GM12891 (cell line): ENCODE results near the gene CALML5.
A peak's percentile ranks its signal among the peaks of the same experiment; 100 is the strongest.

Source experiments
- DNase-seq: peaks from one replicate; pipeline ENCODE4 v3.0.0; 2011; ENCODE audit warnings: low spot score; ENCODE audit not compliant: insufficient read length
- FAIRE-seq: peaks from 2 replicates; lab custom pipeline; 2011; peaks lifted over from hg19 to GRCh38; lab: Jason Lieb, UNC
- PAX5 ChIP-seq: IDR thresholded peaks from 2 replicates; pipeline ENCODE4 v1.6.1; 2011; ENCODE audit warnings: low read length, moderate library complexity, mild to moderate bottlenecking; ENCODE audit not compliant: insufficient read depth, severe bottlenecking
- POLR2A ChIP-seq: IDR thresholded peaks from 2 replicates; pipeline ENCODE4 v1.6.1; 2011; ENCODE audit warnings: low read depth, low read length, control low read depth
- POLR2AphosphoS5 ChIP-seq: IDR thresholded peaks from 2 replicates; pipeline ENCODE4 v1.6.1; 2011; ENCODE audit warnings: low read depth, low read length, control low read depth
- POU2F2 ChIP-seq: IDR thresholded peaks from 2 replicates; pipeline ENCODE4 v1.6.1; 2011; ENCODE audit warnings: low read depth, mild to moderate bottlenecking, control low read depth, low read length, moderate library complexity
- SPI1 ChIP-seq: IDR thresholded peaks from 2 replicates; pipeline ENCODE4 v1.6.1; 2011; ENCODE audit warnings: low read depth, low read length, control low read depth
- TAF1 ChIP-seq: IDR thresholded peaks from 2 replicates; pipeline ENCODE4 v1.6.1; 2011; ENCODE audit warnings: low read depth, low read length, control low read depth

CALML5 gene

DNA sequence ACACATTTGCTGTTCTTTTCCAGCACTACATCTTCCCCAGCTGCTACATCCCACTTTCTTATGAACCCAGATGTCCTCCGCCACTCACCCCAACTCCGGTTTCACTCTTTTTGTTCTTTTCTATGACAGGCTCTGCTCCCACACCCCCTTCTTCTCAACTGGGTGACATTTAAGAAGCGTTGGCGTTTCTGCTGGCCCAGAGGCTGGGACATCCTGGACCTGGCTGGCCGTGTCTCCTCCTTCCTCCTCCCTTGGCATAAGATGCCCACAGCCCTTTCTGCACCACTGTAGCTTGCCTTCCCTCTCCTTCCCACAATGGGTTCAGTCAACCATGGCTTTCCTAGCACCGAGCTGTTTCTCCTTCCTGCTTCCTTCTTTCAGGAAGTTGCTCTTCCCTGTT lies 9.4 kb upstream of the CALML5 start:
- TF ChIP-seq POU2F2 (no peak), POLR2A (no peak), POLR2AphosphoS5 (no peak), PAX5 (no peak), SPI1 (no peak), TAF1 (no peak)
- no peak for FAIRE-seq
- DNase-seq: no peak

DNA sequence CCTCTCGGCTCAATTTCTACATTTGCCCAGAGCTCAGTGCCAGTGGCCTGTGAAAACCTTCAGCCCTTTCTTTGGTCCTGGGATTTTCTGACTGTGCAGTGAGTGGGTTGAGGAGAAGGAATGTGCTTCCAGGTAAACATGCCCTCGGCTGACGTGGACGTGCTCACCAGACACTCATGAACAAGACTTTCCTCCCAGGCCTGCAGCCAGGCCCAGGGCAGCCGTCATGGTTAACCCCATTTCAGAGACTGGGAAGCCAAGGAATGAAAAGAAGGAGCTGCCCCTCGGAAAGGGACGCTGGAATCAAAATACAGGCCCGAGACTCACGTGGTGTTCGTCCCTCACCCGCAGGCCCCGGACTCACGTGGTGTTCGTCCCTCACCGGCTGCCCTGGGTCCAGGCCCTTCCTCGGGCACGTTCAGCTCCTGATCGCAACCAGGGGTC lies 8.8 kb upstream of the CALML5 start:
- FAIRE-seq (no peak), DNase-seq (no peak)
- TF ChIP-seq PAX5 (no peak), POLR2AphosphoS5 (no peak), SPI1 (no peak), POLR2A (no peak), POU2F2 (no peak), TAF1 (no peak)

DNA sequence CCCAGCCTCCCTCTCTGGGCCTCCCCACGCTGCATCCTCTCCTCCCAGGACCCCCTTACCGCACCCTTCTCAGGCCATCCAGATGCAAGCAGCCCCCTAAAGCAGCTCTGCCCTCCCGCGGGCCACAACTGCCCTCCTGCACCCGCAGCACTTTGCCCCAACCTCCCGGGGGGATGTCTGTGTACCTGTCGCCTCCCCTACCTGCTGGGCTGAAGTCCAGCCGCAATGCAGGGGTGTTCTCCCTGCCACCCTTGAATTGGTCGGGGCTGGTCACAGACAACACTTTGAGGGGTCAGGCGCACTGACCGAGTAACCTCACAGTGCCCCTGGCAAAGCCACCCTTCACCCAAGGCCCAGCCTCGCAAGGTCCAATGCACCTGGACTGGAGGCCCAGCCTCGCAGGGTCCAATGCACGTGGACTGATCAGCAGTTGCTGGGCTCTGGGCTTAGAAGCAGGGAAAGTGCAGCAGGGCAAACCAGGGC lies 8.3 kb upstream of the CALML5 start:
- FAIRE-seq (no peak), DNase-seq (no peak)
- TF ChIP-seq POLR2A (no peak), POLR2AphosphoS5 (no peak), TAF1 (no peak), PAX5 (no peak), SPI1 (no peak), POU2F2 (no peak)

DNA sequence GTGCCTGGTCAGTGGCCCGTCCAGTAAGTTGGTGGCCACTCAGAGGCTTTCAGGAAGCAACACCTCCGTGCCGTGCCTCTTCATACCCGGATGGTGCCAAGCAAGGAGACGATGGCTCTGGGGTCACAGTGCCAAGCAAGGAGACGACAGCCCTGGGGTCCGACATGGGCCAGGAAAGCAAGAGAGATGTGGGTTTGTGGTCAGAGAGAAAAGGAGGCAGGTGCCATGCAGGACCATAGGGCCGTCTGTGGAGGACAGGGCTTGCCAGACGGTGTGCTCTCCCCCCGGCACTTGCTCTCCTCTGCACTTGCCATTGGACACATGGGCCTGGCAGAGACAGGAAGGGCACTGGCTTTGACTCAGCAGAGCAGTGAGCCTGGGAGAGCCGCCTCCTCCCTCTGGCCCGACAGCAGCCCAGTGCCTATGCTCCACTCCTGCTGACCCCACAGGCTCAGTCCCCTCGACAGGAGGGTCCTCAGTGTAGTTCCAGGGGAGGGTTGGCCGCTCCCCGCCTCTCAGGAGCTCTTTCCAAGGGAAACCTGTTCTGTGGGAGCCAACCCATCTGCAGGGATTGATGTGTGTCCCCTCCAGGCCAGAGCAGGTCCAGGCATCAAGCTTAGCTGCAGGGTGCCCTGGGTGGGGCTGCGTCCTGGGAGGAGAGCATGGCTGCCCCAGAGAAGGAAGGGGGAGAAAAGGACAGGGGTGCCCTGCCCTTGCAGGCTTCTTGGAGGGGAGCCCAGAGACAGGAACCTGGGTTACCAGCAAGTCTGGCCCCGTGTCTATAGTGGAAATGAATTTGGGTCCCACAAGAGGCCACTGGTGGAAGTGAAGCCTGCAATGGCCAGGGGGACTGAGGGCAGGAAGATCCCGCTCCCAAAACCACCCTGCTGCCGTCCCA lies 7.6 kb upstream of the CALML5 start:
- TF ChIP-seq TAF1 (no peak), PAX5 (no peak)
- no peak for FAIRE-seq

DNA sequence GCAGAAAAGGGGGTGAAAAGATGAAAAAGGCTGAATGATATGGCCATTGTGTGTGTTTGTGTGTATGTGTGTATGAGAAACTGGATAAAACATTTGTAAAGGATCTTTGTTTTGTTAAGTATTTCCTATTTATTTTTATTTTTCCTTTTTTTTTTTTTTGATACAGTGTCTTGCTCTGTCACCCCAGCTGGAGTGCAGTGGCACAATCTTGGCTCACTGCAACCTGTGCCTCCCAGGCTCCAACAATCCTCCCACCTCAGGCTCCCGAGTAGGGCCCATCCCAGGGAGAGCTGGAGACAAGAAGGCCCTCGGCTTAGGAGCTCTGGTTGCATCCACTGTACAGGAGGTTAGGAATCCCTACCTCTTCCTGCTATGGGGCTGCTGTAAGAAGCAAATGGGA lies 6.9 kb upstream of the CALML5 start:
- DNase-seq (no peak), FAIRE-seq (no peak)
- no peak for TF ChIP-seq SPI1
- TF ChIP-seq POLR2A: no peak
- no peak for TF ChIP-seq POU2F2
- no peak for TF ChIP-seq POLR2AphosphoS5
- no peak for TF ChIP-seq PAX5
- TF ChIP-seq TAF1: no peak

More for the DNA sequence above, 7.6 kb upstream of the CALML5 start:
- DNase-seq: no peak

DNA sequence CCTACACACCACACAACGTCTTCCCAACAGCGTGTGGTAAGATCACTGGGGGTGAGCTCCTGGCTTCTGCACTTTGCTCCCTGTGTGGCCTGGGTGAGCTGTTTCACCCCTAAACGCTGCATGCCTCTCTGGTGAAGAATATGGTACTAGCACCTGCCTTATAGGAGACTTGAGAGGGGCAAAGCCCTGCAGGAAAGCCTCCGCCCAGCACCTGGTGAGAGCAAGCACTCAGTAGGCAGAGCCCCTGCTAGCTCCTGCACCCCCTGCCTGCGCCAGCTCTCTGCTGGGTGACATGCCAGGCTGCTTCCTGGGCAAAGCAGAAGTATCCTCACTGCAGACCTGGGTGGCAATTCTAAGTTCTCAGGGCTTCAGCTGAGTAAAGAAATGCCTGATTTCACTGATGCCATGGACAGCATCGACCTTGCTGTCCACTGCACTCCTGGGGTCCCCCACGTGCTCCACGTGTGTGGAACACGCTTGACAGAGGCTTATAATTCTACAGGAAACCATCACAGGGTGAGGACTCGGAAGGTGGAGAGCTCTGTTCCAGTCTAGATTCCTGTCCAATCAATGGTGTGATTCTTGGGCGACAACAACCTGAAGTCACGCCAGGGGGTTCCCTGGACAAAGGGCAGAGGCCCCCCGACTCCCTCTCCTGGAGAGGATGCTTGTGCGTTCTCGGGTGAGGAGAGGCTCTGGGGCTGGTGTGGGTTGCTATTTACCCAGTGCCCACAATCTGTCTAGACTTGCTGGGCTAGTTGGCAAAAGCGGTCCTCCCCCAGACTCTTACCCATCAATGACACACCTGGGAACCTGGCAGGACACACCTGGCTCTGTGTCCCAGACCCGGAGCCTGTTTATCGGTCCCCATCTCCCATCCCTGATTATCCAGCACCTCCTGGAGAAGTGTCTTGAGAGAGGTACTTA lies 5.0 kb upstream of the CALML5 start:
- DNase-seq (no peak), FAIRE-seq (no peak)
- TF ChIP-seq POLR2AphosphoS5 (no peak), PAX5 (no peak), TAF1 (no peak), POLR2A (no peak), SPI1 (no peak), POU2F2 (no peak)

DNA sequence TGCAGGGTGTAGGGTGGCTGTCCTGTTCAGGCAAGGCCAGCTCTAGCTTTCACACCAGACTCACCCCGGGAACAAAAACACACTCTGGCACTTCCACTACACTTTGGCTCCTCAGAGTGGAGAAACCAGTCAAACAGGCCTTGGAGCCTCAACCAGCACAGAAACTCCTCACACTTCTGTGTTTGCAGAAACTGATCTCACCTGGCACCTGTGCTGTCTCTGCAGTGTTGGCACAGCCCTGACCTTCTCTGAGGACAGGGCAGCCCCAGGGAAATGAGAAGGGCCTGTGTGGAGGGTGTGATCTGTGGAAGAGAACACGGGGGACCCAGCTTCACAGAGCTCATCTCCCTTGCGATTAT lies 4.1 kb upstream of the CALML5 start:
- no peak for DNase-seq
- no peak for TF ChIP-seq POU2F2
- no peak for TF ChIP-seq POLR2AphosphoS5
- no peak for TF ChIP-seq PAX5
- no peak for TF ChIP-seq POLR2A
- TF ChIP-seq TAF1: no peak
- no peak for TF ChIP-seq SPI1
- no peak for FAIRE-seq

DNA sequence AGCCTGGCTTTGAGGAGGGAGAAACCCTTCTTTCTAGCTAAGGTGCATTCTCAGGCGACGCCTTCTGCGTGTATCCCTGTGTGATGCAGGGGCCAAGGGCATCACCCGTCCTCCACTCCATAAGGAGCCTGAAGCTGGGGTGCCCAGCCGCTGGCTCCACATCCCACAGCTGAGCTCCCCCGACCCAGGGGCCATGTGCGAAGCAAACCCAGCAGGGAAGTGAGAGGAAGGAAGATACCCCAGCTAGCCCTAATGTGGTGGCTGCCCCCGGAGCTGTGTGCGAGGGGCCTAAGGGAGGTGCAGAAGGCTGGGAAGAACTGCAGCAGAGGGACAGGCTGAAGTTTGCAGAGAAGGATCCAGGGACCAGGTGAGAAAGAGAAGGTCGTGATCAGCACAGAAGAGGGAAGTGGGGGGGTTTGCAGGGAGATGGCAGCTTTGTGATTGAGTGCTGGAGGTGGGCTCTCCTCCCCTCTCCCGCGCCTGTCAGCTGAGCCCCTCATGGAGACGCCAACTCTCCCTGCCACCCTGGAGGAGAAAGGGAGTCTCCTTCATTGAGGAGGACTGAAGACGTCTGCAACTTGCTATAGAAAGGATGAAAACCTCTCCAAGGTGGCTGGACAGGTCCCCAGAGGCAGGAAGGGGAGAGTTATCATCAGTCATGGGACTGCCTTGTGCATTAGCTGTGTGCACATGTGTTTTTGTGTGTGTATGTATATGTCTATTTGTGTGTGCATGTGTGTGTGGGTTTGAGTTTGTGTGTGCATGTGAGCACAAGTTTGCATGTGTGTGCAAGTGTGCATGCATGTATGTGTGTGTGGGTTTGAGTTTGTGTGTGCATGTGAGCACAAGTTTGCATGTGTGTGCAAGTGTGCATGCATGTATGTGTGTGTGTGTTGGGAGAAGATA lies 3.5 kb upstream of the CALML5 start:
- TF ChIP-seq TAF1: no peak
- TF ChIP-seq POU2F2: no peak
- TF ChIP-seq SPI1: no peak
- no peak for TF ChIP-seq POLR2A
- TF ChIP-seq PAX5: no peak
- no peak for TF ChIP-seq POLR2AphosphoS5
- FAIRE-seq (peak; percentile 81), DNase-seq (no peak)

DNA sequence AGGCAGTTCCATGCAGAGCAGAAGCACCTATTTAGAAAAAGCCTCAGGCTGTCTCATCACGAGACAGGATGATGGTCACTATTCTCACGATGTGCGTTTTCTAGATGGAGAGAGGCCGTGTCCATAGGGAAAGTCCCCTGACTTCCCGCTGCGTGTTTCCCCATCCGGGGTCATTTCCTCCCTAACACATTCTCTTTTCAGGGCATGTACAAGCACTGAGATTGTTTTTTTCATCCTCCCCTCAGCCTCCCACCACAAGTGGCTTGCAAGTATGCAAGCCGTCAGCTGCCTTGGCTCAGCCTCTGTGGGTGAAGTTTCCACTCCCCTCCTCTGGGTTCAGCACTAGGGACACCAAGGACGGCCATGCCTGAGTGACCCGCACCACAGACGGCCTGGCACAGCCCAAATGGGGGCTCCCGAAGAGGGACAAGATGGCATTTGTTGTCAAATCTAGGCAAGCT lies 2.7 kb upstream of the CALML5 start:
- no peak for TF ChIP-seq POLR2A
- TF ChIP-seq SPI1: no peak
- no peak for TF ChIP-seq POLR2AphosphoS5
- TF ChIP-seq PAX5: no peak
- TF ChIP-seq TAF1: no peak
- TF ChIP-seq POU2F2: no peak
- DNase-seq (no peak), FAIRE-seq (no peak)
